ENCODE measurements around the gene ZMIZ2. TPM values are rescaled to one million over a fixed set of nuclear protein-coding genes. Genes with fewer than 3 reads are reported as not detected.
"Not testable (repeated sequence)": the region's sequence is repeated elsewhere in the genome, so short reads cannot be mapped to it uniquely, and the experiment has no call there.

Gene ZMIZ2
- total RNA-seq, 2 donors from 2014 or later = 30.9 to 50.4 TPM

DNA sequence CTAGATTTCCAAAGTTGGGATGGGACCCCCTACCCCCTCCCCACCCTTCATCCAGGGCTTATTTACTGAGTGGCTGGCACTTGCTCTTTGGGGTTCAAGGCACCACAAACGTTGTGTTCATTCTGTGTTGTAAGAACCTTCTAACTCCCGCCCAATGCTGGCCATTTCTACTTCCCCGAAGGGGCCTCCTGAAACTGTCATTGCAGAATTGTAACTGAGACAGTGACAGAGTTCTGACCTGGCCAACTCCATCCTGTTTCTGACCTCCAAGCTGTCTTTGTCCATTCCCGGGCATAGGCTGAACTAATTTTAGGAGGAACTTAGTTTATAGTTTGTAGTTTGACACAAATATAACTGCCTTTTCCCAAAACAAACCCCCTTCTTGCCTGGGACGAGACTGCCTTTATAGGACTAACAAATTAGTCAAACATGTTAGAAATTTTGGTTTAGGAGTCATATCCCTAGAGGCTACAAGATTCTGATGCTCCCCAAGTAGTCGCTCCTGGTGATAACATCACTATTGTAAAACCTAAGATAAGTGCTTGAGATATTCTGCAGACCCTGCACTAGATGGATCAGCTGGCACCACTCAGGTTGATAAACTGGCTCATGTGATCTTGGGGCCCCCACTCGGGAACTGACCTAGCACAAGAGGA is 34.8 kb upstream of the ZMIZ2 start:
- intact Hi-C loops (cut with DNase I) = no loop called here
- H3K27ac ChIP-seq = no peak overlapping the region
- no peak for TF ChIP-seq POLR2A (IDR thresholded peaks at IDR 0.05)
- TF ChIP-seq, protein P1, sequence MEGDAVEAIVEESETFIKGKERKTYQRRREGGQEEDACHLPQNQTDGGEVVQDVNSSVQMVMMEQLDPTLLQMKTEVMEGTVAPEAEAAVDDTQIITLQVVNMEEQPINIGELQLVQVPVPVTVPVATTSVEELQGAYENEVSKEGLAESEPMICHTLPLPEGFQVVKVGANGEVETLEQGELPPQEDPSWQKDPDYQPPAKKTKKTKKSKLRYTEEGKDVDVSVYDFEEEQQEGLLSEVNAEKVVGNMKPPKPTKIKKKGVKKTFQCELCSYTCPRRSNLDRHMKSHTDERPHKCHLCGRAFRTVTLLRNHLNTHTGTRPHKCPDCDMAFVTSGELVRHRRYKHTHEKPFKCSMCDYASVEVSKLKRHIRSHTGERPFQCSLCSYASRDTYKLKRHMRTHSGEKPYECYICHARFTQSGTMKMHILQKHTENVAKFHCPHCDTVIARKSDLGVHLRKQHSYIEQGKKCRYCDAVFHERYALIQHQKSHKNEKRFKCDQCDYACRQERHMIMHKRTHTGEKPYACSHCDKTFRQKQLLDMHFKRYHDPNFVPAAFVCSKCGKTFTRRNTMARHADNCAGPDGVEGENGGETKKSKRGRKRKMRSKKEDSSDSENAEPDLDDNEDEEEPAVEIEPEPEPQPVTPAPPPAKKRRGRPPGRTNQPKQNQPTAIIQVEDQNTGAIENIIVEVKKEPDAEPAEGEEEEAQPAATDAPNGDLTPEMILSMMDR (IDR thresholded peaks at IDR 0.05) = no peak
- ATAC-seq (no peak), DNase-seq (no peak)
- H3K4me1 ChIP-seq = peaks cover 10% of the 10 kb centered on the region
- no peaks in the 10 kb centered on the region for H3K9me3 ChIP-seq
- no peaks in the 10 kb centered on the region for H3K27me3 ChIP-seq
- 58 to 65% methylated on average over 7 of the region's 7 CpGs for WGBS, 2 donors
- H3K4me3 ChIP-seq = no peak overlapping the region
- H3K36me3 ChIP-seq (replicated peaks in 1 of 2; ENCODE audit: insufficient read depth in 1 of 2, low read depth in 2 of 2) = no peaks in the 10 kb centered on the region

DNA sequence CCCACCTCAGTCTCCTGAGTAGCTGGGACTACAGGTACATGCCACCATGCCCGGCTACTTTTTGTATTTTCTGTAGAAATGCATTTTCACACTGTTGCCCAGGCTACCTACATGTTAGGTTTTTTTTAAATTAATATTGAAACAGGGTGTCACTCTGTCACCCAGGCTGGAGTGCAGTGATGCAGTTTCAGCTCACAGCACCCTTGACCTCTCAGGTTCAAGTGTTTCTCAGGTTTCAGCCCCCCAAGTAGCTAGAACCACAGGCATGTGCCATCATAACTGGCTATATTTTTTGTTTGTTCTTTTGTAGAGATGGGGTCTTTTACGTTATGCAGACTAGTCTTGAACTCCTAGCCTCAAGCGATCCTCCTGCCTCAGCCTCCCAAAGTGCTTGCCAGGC is 32.4 kb upstream of the ZMIZ2 start:
- no peaks in the 10 kb centered on the region for H3K36me3 ChIP-seq (replicated peaks in 1 of 2; ENCODE audit: insufficient read depth in 1 of 2, low read depth in 2 of 2)
- peaks cover 0 to 11% (median 0%) of the 10 kb centered on the region in 3 donors for H3K9me3 ChIP-seq
- H3K27ac ChIP-seq = no peak overlapping the region
- ATAC-seq = no peak
- DNase-seq = no peak
- peaks cover 10% of the 10 kb centered on the region for H3K4me1 ChIP-seq
- 86 to 92% methylated on average over 3 of the region's 3 CpGs for WGBS, 2 donors
- H3K27me3 ChIP-seq = no peaks in the 10 kb centered on the region
- TF ChIP-seq, protein P1 (IDR thresholded peaks at IDR 0.05) = no peak
- TF ChIP-seq POLR2A (IDR thresholded peaks at IDR 0.05) = no peak
- intact Hi-C loops (cut with DNase I) = no loop called here
- H3K4me3 ChIP-seq = no peak overlapping the region

DNA sequence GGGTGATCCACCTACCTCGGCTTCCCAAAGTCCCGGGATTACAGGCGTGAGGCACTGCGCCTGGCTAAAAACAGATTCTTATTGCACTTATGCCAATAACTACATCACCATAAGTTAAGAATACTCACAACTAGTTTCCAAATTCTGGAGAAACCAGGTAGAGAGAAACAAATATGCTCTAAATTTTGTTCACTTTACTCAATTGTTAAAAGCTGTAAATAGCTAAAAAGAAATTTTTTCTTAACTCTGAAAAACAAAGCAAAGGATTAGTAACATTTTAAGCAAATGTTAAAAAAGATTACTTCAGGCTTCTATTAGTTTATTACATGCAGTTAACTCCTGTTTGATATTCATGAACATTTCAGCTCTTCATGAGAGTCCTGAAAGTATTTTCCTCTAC is 28.3 kb upstream of the ZMIZ2 start:
- Histone ChIP-seq H3K4me1 (no peaks in the 10 kb centered on the region), H3K4me3 (no peak overlapping the region), H3K27me3 (no peaks in the 10 kb centered on the region), H3K27ac (no peak overlapping the region), H3K9me3 (peaks cover 0 to 11% (median 0%) of the 10 kb centered on the region in 3 donors), H3K36me3 (replicated peaks in 1 of 2; ENCODE audit: insufficient read depth in 1 of 2, low read depth in 2 of 2) (no peaks in the 10 kb centered on the region)
- WGBS, 2 donors = 82 to 85% methylated on average over 4 of the region's 4 CpGs
- ATAC-seq (no peak), DNase-seq (no peak)
- TF ChIP-seq, protein P1 (IDR thresholded peaks at IDR 0.05) = no peak
- no peak for TF ChIP-seq POLR2A (IDR thresholded peaks at IDR 0.05)
- intact Hi-C loops (cut with DNase I) = no loop called here

- H3K27ac ChIP-seq = no peak overlapping the region
- H3K4me3 ChIP-seq = no peak overlapping the region
- intact Hi-C loops (cut with DNase I) = no loop called here
- no peaks in the 10 kb centered on the region for H3K4me1 ChIP-seq
- H3K27me3 ChIP-seq = no peaks in the 10 kb centered on the region
- no peak for DNase-seq
- H3K9me3 ChIP-seq = peaks cover 0 to 11% (median 0%) of the 10 kb centered on the region in 3 donors
- TF ChIP-seq, protein P1 (IDR thresholded peaks at IDR 0.05) = no peak
- TF ChIP-seq POLR2A (IDR thresholded peaks at IDR 0.05) = no peak
- H3K36me3 ChIP-seq (replicated peaks in 1 of 2; ENCODE audit: insufficient read depth in 1 of 2, low read depth in 2 of 2) = no peaks in the 10 kb centered on the region
- ATAC-seq = no peak
- WGBS, 2 donors = 80 to 82% methylated on average over 3 to 4 of the region's 4 CpGs
Measured at GRCh38 chr7:44724276-44724675, 24.4 kb upstream of the ZMIZ2 start.

GRCh38 chr7:44726250-44726649 is 22.4 kb upstream of the ZMIZ2 start:
- not testable (repeated sequence) for H3K9me3 ChIP-seq; DNase-seq; H3K27ac ChIP-seq; H3K4me3 ChIP-seq; H3K27me3 ChIP-seq; ATAC-seq; H3K36me3 ChIP-seq (replicated peaks in 1 of 2; ENCODE audit: insufficient read depth in 1 of 2, low read depth in 2 of 2); H3K4me1 ChIP-seq
- 56 to 66% methylated on average over 7 of the region's 7 CpGs for WGBS, 2 donors
- intact Hi-C loops (cut with DNase I) = loop anchor here (5.0 kb wide), 1 partner anchor 379 kb away; no protein-coding TSS in a partner anchor
